Measurements from ENCODE around the gene TP53I13. TPM values are rescaled to one million over a fixed set of nuclear protein-coding genes. Genes with fewer than 3 reads are reported as not detected.
"Not testable (repeated sequence)": the region's sequence is repeated elsewhere in the genome, so short reads cannot be mapped to it uniquely, and the experiment has no call there.

TP53I13 gene, protein sequence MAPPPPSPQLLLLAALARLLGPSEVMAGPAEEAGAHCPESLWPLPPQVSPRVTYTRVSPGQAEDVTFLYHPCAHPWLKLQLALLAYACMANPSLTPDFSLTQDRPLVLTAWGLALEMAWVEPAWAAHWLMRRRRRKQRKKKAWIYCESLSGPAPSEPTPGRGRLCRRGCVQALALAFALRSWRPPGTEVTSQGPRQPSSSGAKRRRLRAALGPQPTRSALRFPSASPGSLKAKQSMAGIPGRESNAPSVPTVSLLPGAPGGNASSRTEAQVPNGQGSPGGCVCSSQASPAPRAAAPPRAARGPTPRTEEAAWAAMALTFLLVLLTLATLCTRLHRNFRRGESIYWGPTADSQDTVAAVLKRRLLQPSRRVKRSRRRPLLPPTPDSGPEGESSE
- 78.2 and 84.8 TPM in 2 replicates for total RNA-seq

DNA sequence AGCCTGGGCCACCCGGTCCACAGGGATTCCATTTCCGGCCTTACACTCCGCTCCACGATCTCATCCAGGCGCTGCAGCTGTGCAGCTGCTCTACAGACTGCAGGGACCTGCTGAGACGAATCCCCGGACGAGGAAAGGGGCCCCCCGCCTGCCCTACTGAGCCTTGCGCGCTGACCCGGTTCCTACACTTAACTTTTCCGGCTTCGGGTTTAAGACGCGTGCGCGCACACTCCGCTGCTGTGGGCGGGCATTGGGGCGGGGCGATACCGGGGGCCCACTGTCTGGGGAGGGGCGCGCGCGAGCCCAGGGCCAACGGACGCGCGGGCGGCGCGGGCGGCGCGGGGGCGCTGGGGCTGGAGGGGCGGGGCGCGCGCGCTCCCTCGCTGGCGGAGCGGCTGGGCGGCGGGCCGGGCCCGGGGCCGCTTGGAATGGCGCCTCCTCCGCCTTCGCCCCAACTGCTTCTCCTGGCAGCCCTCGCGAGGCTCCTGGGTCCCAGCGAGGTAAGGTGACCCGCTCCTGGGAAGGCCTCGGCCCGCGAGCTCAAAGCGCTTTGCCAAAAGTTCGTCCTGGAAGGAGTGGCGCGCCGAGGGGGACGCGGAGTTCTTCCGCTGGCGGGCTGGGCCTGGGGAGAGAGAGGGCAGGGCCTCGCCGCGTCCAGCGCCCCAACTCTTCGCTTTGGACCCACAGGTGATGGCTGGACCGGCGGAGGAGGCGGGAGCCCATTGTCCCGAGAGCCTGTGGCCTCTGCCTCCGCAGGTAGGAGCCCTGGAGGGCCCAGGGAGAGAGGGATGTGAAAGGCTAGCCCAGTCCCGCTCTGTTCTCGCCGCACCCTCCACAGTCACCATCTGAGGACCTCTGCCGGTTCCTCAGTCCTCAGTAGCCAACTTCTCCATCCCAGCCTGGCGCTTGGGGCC, at the start of gene TP53I13:
TSS of gene TP53I13 (plus strand) at position 371 of the 914 bp plus-strand sequence. CDS start at position 429, 58 bp downstream.
- peak; percentile 85 for DNase-seq (ENCODE audit: low spot score)
- peaks cover 31% of the 10 kb centered on the region for H3K36me3 Mint-ChIP-seq (ENCODE audit: low read depth)
- peaks cover 25% of the 10 kb centered on the region for H3K4me1 Mint-ChIP-seq (ENCODE audit: low read depth)
- peak within 1 kb of the TSS; percentile 96 for H3K27ac Mint-ChIP-seq
- no peaks in the 10 kb centered on the region for H3K9me3 Mint-ChIP-seq
- H3K27me3 Mint-ChIP-seq (ENCODE audit: low read depth): no peaks in the 10 kb centered on the region
- peak within 1 kb of the TSS; percentile 94 for H3K4me3 Mint-ChIP-seq (ENCODE audit: low read depth)
- intact Hi-C loops (cut with micrococcal nuclease): loop anchor here (1.0 to 10.0 kb wide), 6 partner anchors 21 to 424 kb away; partner anchors contain the start of genes GIT1, NUFIP2, SSH2 and TAOK1

DNA sequence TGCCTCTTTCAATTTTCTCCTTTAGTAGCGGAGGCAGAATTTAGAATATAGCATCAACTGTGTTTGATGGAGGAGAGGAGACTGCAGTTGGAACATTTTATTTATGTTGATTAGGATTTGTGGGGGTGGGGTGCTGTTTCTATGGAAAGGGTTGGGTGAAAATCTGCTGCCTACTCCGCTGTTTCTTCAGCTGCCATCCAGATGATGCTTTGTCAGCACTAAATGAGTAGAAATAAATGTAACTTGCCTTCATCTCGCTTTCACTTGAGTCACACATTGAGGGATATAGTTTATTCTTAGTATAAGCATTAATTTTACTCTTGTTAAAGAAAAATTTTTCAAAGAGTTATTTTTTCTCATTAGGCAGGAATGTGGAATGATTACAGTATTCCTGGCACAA, 43.8 kb upstream of the TP53I13 start:
- Mint-ChIP-seq H3K9me3 (no peaks in the 10 kb centered on the region), H3K4me1 (ENCODE audit: low read depth) (no peaks in the 10 kb centered on the region), H3K27ac (no peak overlapping the region), H3K27me3 (ENCODE audit: low read depth) (no peaks in the 10 kb centered on the region), H3K4me3 (ENCODE audit: low read depth) (no peak overlapping the region), H3K36me3 (ENCODE audit: low read depth) (peaks cover 22% of the 10 kb centered on the region)
- intact Hi-C loops (cut with micrococcal nuclease): no loop called here
- no peak for DNase-seq (ENCODE audit: low spot score)

DNA sequence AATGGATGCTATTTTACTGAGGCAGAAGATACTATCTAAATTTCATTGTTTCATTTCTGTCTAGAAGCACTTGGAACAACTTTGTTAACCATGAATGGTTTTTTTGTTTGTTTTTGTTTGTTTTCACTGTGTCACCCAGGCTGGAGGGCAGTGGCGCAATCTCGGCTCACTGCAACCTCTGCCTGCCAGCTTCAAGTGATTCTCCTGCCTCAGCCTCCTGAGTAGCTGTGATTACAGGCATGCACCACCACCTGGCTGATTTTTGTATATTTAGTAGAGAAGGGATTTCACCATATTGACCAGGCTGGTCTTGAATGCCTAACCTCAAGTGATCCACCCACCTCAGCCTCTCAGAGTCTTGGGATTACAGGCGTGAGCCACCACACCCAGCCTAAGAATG, 42.2 kb upstream of the TP53I13 start:
- no peaks in the 10 kb centered on the region for H3K27me3 Mint-ChIP-seq (ENCODE audit: low read depth)
- intact Hi-C loops (cut with micrococcal nuclease): no loop called here
- no peak overlapping the region for H3K4me3 Mint-ChIP-seq (ENCODE audit: low read depth)
- H3K27ac Mint-ChIP-seq: no peak overlapping the region
- H3K36me3 Mint-ChIP-seq (ENCODE audit: low read depth): peaks cover 23% of the 10 kb centered on the region
- H3K4me1 Mint-ChIP-seq (ENCODE audit: low read depth): no peaks in the 10 kb centered on the region
- no peak for DNase-seq (ENCODE audit: low spot score)
- H3K9me3 Mint-ChIP-seq: no peaks in the 10 kb centered on the region

DNA sequence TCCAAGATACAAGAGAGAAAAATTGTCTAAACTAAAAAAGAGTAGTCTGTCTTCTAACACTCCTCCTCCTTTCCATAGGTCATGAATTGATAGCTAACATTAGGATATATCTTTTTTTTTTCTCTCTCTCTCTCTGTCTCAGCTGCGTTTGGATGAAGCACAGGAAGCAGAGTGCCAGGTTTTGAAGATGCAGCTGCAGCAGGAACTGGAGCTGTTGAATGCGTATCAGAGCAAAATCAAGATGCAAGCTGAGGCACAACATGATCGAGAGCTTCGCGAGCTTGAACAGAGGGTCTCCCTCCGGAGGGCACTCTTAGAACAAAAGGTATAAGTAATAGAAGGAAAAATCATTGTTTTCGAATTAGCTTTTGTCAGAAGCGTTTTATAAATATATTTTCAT, 34.5 kb upstream of the TP53I13 start:
- H3K27ac Mint-ChIP-seq: no peak overlapping the region
- H3K36me3 Mint-ChIP-seq (ENCODE audit: low read depth): peaks cover 39% of the 10 kb centered on the region
- intact Hi-C loops (cut with micrococcal nuclease): no loop called here
- no peak overlapping the region for H3K4me3 Mint-ChIP-seq (ENCODE audit: low read depth)
- no peaks in the 10 kb centered on the region for H3K27me3 Mint-ChIP-seq (ENCODE audit: low read depth)
- H3K4me1 Mint-ChIP-seq (ENCODE audit: low read depth): no peaks in the 10 kb centered on the region
- no peak for DNase-seq (ENCODE audit: low spot score)
- H3K9me3 Mint-ChIP-seq: no peaks in the 10 kb centered on the region

DNA sequence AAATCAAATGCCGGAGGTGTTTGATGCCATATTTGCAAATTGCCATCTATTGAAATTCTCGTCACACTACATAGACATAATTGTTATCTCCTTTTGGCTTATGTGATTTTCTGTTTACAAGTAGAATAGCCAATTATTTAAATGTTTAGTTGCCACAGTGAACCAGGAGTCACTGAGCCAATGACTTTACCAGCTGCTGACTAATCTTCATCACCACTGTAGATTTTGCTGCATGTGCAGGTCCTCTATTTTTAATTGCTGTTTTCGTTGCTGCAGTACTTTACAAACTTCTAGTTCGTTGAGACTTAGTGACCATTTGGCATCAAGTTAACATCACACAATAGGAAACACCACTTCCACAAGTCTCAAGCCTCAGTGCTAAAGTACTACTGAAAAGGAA, 24.4 kb upstream of the TP53I13 start:
- intact Hi-C loops (cut with micrococcal nuclease): no loop called here
- peaks cover 10% of the 10 kb centered on the region for H3K4me1 Mint-ChIP-seq (ENCODE audit: low read depth)

DNA sequence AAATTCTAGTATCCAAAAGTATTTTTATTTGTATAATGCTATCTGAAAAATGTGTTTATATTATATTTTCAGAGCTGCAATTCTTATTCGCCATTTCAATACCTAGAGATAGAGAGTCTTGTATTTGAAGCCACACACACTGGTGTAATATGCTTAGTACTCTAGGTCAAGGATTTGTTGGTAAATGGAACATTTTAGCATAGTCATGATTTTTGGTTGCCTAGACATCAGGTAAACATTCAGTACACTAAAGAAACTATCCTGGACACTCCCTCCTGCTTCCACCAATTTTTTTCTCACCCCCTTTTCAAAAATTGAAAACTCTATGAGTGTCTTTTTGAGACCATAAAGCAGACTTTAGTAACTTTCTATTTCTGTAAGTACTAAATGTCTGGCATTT, 22.4 kb upstream of the TP53I13 start:
- H3K4me1 Mint-ChIP-seq (ENCODE audit: low read depth): peaks cover 10% of the 10 kb centered on the region
- intact Hi-C loops (cut with micrococcal nuclease): no loop called here

More for the DNA sequence above, 24.4 kb upstream of the TP53I13 start:
- Mint-ChIP-seq H3K27me3 (ENCODE audit: low read depth) (no peaks in the 10 kb centered on the region), H3K27ac (no peak overlapping the region), H3K36me3 (ENCODE audit: low read depth) (peaks cover 33% of the 10 kb centered on the region), H3K4me3 (ENCODE audit: low read depth) (no peak overlapping the region), H3K9me3 (no peaks in the 10 kb centered on the region)
- DNase-seq (ENCODE audit: low spot score): no peak

DNA sequence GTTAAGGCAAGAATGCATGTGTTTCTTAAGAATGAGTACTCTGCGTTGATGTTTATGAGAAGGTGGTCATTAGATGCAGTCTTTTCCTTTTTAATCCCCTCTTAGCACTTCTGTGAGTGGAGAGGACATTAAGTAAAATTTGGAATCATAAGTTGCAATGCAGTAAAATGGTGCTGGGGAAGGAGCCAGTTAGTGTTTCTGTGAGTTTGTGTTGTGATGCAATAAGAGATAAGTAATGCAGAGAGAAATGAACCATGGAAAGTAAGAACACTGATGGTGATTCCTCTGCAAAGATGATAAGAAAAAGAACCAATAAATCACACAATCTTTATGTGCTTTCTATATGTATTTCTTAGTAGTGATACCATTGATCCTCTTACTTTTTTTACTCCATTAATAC, 21.7 kb upstream of the TP53I13 start:
- no peaks in the 10 kb centered on the region for H3K9me3 Mint-ChIP-seq
- H3K4me3 Mint-ChIP-seq (ENCODE audit: low read depth): no peak overlapping the region
- intact Hi-C loops (cut with micrococcal nuclease): no loop called here
- peaks cover 40% of the 10 kb centered on the region for H3K36me3 Mint-ChIP-seq (ENCODE audit: low read depth)
- H3K27ac Mint-ChIP-seq: no peak overlapping the region
- H3K27me3 Mint-ChIP-seq (ENCODE audit: low read depth): no peaks in the 10 kb centered on the region
- H3K4me1 Mint-ChIP-seq (ENCODE audit: low read depth): peaks cover 10% of the 10 kb centered on the region
- DNase-seq (ENCODE audit: low spot score): no peak

More for the DNA sequence above, 22.4 kb upstream of the TP53I13 start:
- Mint-ChIP-seq H3K36me3 (ENCODE audit: low read depth) (peaks cover 36% of the 10 kb centered on the region), H3K4me3 (ENCODE audit: low read depth) (no peak overlapping the region), H3K9me3 (no peaks in the 10 kb centered on the region), H3K27me3 (ENCODE audit: low read depth) (no peaks in the 10 kb centered on the region), H3K27ac (no peak overlapping the region)
- no peak for DNase-seq (ENCODE audit: low spot score)

DNA sequence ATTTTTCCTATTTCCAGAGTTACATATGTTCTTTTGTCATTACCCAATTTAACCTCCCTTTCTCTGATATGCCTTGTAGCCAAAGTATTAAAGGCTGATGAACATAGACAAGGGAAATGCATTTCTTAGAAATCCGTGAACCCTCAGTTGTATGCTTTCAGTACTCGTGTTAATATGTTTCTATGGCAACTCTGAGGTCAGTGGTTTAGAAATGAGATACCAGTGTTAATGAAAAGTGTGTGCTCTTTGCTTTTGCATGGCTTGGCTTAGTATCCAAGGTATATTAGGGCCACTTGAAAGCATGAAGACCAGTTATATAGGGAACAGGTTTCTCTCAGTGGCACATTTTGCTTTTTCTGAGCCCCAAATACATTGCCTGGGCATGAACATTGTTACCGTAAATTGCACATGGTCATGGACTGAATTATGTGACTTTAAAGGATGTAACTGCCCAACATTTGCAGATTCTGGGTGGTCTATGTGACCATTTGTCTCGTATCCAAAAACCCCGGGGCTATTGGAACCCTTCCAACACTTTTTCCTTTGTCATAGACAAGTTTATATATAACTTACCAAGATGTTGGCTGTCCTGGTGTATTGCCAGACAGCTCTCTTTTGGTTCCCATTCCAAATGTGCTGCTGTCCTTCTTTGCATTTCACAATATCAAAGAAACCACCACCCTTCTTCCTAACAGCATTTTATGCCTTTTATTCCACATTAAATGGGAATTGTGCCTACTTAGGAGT, 19.2 kb upstream of the TP53I13 start:
- Mint-ChIP-seq H3K9me3 (no peaks in the 10 kb centered on the region), H3K4me3 (ENCODE audit: low read depth) (no peak overlapping the region), H3K36me3 (ENCODE audit: low read depth) (peaks cover 24% of the 10 kb centered on the region), H3K27me3 (ENCODE audit: low read depth) (no peaks in the 10 kb centered on the region), H3K27ac (no peak overlapping the region), H3K4me1 (ENCODE audit: low read depth) (peaks cover 10% of the 10 kb centered on the region)
- DNase-seq (ENCODE audit: low spot score): no peak
- intact Hi-C loops (cut with micrococcal nuclease): no loop called here

DNA sequence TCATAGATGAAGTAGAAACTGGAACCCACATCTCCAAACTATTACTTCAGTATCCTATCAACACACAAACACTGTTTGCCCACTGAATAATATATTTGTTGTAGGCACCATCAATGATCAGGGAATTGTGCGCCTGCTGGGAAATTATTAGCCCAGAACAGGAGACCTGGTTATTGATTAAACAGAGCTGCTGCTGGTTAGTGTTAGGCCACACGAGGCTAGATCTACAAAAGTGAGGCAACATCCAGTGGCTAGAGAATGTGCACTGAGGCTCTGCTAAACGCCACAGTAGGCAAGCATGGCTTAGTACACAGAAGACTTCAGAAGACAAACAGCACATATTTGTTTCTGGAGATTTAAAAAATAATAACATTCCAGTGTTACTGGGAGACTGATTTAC, 12.7 kb upstream of the TP53I13 start:
- Mint-ChIP-seq H3K4me3 (ENCODE audit: low read depth) (no peak overlapping the region), H3K27ac (no peak overlapping the region), H3K27me3 (ENCODE audit: low read depth) (no peaks in the 10 kb centered on the region), H3K36me3 (ENCODE audit: low read depth) (peaks cover 19% of the 10 kb centered on the region), H3K9me3 (no peaks in the 10 kb centered on the region), H3K4me1 (ENCODE audit: low read depth) (peaks cover 20% of the 10 kb centered on the region)
- DNase-seq (ENCODE audit: low spot score): no peak
- intact Hi-C loops (cut with micrococcal nuclease): no loop called here

DNA sequence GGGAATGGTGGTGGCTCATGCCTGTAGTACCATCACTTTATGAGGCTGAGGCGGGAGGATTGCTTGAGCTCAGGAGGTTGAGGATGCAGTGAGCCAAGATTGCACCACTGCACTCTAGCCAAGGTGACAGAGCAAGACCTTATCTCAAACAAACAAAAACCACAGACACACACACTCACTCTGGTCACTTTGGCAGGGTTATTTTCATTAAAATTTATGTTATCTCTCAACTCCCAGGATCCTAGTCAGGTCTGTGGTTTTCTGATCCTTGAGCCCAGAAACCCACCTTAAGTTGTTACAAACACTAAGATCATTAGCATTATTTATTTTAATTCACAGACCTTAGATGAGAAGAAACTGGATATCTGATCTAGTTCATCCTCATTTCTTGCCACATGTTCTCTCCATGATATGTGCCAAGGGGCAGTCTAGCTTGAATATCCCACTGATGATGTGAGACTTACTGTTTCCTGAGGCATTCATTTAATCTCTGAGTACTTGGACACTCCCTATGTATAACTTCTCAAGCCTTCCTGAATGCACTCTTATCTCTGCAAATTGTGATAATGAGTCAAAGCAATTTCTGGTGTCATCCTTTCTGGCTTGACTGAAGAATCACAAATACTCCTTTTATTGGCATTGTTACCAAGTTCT, 11.3 kb upstream of the TP53I13 start:
- no peak for DNase-seq (ENCODE audit: low spot score)
- no peak overlapping the region for H3K4me3 Mint-ChIP-seq (ENCODE audit: low read depth)
- no peaks in the 10 kb centered on the region for H3K27me3 Mint-ChIP-seq (ENCODE audit: low read depth)
- peaks cover 28% of the 10 kb centered on the region for H3K36me3 Mint-ChIP-seq (ENCODE audit: low read depth)
- intact Hi-C loops (cut with micrococcal nuclease): no loop called here
- H3K27ac Mint-ChIP-seq: no peak overlapping the region
- H3K9me3 Mint-ChIP-seq: no peaks in the 10 kb centered on the region
- H3K4me1 Mint-ChIP-seq (ENCODE audit: low read depth): peaks cover 23% of the 10 kb centered on the region

DNA sequence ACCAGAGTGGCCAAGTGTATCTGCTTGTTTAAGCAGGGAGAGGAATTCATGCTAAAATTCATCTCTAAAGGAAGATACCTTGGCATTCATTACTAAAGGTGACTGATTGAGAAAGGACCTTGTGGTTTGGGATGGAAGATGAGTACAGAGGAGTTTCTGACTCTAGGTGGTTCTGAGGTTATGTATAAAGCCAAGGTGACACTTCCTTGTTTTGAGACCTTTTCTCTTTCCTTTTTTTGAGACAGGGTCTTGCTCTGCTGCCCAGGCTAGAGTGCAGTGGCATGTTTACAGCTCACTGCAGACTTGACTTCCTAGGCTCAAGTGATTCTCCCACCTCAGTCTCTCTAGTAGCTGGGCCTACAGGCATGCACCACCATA, 10.8 kb upstream of the TP53I13 start:
- H3K27ac Mint-ChIP-seq: no peak overlapping the region
- no peak overlapping the region for H3K4me3 Mint-ChIP-seq (ENCODE audit: low read depth)
- peaks cover 23% of the 10 kb centered on the region for H3K4me1 Mint-ChIP-seq (ENCODE audit: low read depth)
- intact Hi-C loops (cut with micrococcal nuclease): no loop called here
- no peaks in the 10 kb centered on the region for H3K9me3 Mint-ChIP-seq
- no peak for DNase-seq (ENCODE audit: low spot score)
- H3K36me3 Mint-ChIP-seq (ENCODE audit: low read depth): peaks cover 31% of the 10 kb centered on the region
- no peaks in the 10 kb centered on the region for H3K27me3 Mint-ChIP-seq (ENCODE audit: low read depth)

DNA sequence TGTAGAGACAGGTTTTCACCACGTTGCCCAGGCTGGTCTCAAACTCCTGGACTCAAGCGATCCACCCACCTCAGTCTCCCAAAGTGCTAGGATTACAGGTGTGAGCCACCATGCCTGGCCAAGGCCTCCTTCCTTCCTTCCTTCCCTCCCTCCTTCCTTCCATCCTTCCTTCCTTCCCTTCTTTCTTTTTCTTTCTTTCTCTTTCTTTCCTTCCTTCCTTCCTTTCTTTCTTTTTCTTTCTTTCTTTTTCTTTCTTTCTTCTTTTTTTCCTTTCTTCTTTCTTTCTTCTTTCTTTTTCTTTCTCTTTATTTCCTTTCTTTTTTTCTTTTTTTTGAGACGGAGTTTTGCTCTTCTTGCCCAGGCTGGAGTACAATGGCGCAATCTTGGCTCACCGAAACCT, 10.4 kb upstream of the TP53I13 start:
- intact Hi-C loops (cut with micrococcal nuclease); H3K27me3 Mint-ChIP-seq (ENCODE audit: low read depth); H3K27ac Mint-ChIP-seq; H3K4me3 Mint-ChIP-seq (ENCODE audit: low read depth); DNase-seq (ENCODE audit: low spot score); H3K9me3 Mint-ChIP-seq: not testable (repeated sequence)
- H3K36me3 Mint-ChIP-seq (ENCODE audit: low read depth): peaks cover 35% of the 10 kb centered on the region
- H3K4me1 Mint-ChIP-seq (ENCODE audit: low read depth): peaks cover 23% of the 10 kb centered on the region

All from activated T-helper 2 cell treated with anti-CD3 and anti-CD28 coated beads, Interferon-gamma antibody, Interleukin-2, Interleukin-4, amounts not matched to agents 10 μg/mL and 5 μg/mL and 100 μg/mL, durations not matched to agents 14 hours and 24 hours and 36 hours (primary cell).